GF-D8 (cell line): ENCODE data around the gene DUS1L.

Experiments
- DNase-seq: peaks from one replicate; lab custom pipeline; 2025; lab: John Stamatoyannopoulos, UW

The DUS1L gene

DNA sequence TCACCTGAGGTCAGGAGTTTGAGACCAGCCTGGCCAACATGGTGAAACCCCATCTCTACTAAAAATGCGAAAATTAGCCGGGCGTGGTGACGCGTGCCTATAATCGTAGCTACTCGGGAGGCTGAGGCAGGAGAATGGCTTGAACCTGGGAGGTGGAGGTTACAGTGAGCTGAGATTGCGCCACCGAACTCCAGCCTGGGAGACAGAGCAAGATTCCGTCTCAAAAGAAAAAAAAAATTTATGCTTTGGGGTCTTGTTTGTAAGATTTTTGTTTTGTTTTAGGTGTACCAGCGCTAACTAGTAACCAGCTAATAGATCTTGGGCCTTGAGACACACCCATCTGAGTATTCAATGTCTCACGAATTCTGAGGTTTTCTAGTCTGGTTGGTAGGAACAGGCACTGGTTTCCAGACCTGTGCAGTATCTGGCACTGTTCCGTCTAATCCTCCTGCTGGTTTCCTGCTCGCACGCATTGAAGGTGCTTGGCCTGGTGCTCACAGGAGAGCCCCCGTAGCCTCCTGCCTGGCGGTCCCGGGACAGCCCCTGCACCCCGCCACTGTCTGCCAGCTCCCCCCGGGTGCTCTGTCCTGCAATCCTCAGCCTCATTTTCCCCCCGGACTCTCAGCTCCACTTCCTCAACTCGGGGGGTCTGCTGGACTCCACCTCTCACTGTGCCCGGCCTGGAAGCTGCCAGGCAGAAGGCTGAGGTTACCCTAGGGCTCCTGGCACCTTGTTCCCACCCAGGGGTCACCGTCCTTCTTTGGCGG lies 10.6 kb upstream of the DUS1L start:
- no peak for DNase-seq

DNA sequence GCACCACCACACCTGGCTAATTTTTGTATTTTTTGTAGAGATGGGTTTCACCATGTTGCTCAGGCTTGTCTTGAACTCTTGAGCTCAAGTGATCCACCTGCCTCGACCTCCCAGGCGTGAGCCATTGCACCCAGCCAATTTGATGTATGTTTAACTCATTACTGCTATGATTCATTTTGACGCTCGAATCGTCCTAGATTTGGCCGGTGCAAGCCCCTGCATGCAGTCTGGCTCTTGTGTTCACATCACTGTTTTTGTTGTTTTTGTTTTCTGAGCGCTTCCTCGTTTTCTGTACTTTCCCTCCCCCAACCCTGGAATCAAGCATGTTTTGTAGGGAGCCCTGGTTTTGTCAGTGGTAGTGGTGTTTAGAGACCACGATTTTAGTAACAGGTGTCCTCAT lies 7.8 kb upstream of the DUS1L start:
- no peak for DNase-seq

DNA sequence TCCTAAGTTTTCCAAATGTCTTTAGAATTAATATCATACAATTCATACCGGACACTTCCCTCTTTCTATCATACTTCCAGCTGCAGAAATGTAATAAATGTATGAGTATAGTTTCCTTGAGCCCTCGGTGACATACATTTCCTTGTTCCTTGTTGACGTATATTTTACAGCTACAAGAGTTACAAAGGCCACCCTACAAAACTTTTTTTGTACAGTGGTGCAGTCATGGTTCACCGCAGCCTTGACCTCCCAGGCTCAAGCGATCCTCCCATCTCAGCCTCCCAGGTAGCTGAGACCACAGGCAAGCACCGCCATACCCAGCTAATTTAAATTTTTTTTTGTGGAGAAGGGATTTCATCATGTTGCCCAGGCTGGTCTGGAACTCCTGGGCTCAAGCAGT lies 7.2 kb upstream of the DUS1L start:
- DNase-seq: no peak

GRCh38 chr17:82070611-82071010 lies 5.0 kb upstream of the DUS1L start:
- DNase-seq: no peak

- no peak for DNase-seq
Observed at GRCh38 chr17:82065193-82065637, 389 bp downstream of the DUS1L start.

DNA sequence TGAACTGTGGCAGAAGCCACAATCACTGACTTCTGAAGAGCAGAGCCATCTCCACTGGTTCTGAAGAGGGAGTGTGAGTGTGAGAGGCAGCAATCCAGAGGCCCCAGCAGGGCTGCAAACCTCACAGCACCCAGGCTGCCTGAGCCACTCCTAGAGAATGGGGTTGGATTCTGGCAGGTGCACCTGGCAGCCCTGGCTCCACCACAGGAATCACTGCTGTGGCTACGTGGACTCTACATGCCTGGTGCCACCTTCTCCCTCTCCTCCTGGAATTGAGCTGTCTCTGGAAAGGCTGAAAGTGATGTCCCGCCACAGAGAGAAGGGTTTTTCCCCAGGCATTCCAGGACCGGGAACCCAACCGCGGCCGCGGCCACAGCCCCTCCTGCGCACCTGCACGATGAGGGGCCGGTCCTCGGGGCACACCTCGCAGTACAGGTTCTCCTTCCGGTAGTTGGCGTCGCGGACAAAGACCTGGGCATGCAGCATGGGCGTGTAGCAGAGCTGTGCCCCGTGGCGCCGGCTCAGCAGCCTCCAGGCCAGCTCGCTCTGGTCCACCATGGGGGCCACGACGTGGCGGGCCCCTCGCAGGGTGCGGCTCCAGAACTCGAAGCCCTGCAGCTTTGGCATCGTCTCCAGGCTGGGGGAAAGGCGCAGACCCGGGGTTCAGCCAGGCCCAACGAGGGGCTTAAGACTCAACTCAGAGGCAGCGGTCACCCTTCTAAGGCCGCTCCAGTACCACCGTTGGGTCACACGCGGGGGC lies 991 bp downstream of the DUS1L start:
- no peak for DNase-seq

DNA sequence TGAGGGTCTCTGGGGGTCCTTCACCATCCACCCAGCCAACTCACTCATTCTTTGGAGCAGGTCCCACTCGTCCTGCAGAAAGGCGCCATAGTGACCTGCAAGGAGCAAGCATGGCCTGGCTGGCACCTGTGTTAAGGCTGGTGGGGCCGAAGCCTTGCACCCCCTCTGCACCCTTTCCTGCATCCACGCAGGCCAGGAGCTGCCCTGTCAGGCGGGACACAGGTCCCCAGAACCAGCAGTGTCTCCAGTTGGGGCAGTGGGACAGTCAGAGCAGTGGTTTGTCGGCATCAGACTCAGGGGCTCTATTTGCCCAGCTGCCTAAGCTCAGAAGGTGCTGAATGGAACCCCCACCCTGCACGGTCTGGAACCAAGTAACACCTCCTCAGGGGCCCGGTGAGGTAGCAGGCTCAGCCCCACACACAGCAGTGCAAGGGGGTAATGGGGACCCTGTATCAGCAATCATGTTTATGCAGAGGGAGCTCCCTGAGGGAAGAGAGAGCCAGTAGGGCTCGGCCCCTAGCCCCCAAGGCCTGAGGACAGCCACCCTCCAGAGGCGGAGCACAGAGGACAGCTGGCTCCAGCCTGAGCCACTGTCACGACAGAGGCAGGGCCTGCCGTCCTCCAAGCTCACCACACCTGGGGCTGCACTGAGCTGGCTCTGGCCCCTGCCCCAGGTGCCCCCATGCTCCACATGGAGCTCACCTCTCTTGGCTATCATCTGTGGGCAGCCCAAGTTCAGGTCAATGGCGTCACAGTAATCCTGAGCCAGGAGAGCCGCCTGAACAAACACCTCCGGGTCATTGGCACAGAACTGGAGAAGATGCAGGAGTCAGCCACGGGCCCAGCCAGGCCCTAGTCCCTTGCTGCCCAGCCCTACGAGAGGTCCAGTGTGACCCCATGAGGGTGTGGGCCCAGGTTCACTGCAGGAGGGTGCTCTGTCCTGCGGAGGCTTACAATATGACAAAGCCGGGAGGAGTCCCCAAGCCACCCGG lies 1.9 kb downstream of the DUS1L start:
- DNase-seq: no peak

DNA sequence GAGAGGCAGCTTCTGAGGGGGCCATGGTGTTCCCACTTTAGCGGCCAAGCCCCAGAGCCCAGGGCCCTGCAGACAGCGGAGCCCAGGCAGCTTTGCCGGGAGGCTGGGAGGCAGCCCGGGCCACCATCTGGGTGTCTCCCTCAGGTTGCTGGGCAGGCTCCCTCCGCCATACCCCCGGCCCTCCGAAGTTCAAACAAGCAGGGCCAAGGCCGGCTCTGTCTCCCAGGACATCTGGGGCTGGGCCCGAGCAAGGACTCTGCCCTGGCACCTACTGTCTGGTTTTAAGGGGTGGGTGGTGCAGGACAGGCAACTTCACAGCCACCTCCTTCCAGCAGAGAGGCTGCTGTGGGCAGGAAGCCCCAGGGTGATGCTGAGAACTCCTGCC lies 2.6 kb downstream of the DUS1L start:
- DNase-seq: no peak

- no peak for DNase-seq
Observed at GRCh38 chr17:82062076-82062983, 3.3 kb downstream of the DUS1L start.

DNA sequence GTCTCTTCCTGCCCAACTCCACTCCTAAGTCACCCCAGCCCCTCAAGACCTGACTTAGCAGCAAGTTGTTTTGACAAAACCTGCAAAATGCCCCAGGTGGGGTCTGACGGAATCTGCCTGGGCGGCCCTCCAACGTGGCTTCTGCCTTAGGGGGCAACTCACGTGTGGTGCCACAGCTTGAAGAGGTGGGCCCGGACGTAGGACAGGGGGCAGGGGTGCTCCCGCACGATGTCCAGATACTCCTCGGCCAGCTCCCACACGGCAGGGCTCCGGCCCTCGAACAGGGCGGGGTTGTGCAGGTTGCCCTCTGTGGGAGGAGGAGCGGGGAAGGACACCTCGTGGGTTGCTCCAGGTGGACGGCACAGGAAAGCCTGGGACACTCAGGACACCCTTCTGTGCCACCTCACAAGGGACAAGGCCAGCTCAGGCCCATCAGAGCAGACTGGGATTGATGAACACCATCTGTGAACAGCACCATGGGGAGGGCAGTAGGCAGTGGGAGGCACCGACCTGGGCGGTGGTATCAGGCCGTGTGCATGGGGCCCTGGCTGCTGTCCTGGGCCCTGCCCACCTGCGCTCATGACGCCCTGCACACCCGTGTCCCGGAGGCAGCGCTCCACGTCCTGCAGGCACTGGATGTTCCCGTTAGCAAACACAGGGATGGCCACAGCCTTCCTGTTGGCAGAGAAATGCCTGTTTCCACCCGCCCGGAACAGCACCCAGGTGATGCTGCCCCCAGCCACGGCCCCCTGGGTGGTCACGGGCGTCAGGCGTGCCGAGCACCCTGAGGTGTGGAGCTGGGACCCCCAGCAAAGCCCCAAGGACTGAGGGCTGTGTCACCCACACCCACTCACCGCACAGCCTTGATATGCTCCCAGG lies 4.3 kb downstream of the DUS1L start:
- no peak for DNase-seq

- no peak for DNase-seq
Observed at GRCh38 chr17:82060614-82061013, 5.0 kb downstream of the DUS1L start.

GRCh38 chr17:82060001-82060380 lies 5.6 kb downstream of the DUS1L start:
- DNase-seq: no peak

GRCh38 chr17:82059272-82060000 lies 6.2 kb downstream of the DUS1L start:
- no peak for DNase-seq

GRCh38 chr17:82058855-82059249 lies 6.8 kb downstream of the DUS1L start:
- DNase-seq: no peak

GRCh38 chr17:82058230-82058854 lies 7.3 kb downstream of the DUS1L start:
- no peak for DNase-seq

GRCh38 chr17:82056729-82057621 lies 8.6 kb downstream of the DUS1L start:
- DNase-seq: no peak

DNA sequence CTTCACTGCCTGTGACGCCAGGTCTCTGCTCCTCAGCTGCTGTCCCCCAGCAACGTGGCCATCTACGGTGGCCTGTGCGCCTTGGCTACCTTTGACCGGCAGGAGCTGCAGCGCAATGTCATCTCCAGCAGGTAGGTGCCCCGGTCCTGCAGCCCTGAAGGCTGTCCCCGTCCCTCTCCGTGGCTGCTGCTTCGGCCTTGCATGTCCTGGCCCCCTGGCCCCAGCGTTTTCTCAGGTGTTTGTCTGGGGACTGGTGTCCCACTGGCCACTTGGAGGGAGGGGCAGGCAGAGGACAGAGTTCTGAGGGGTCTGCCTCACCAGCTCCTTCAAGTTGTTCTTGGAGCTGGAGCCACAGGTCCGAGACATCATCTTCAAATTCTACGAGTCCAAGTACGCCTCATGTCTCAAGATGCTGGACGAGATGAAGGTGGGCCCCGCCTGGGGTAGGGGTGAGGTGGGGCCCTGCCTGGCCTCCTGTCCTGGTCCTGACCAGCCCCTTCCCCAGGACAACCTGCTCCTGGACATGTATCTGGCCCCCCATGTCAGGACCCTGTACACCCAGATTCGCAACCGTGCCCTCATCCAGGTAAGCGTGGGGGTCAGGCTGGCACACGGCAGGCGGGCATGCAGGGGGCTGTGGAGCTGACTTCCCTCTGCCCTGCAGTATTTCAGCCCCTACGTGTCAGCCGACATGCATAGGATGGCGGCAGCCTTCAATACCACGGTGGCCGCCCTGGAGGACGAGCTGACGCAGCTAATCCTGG lies 9.5 kb downstream of the DUS1L start:
- no peak for DNase-seq
